GM12878 (cell line): Measurements from ENCODE around the gene MFSD11. TPM values are rescaled to one million over a fixed set of nuclear protein-coding genes. Genes with fewer than 3 reads are reported as not detected.

Experiments used
- BACH1 ChIP-seq: fragments of 450-650 bp; IDR thresholded peaks from 2 replicates; pipeline ENCODE4 v1.6.1; 2017; ENCODE audit warnings: mild to moderate bottlenecking, borderline replicate concordance
- CHD1 ChIP-seq: IDR thresholded peaks from 2 replicates; pipeline ENCODE4 v1.6.1; 2012; ENCODE audit warnings: low read depth, low read length, improper control_type of control experiment
- CHD2 ChIP-seq: IDR thresholded peaks from 2 replicates; pipeline ENCODE4 v1.6.1; 2011; ENCODE audit warnings: low read depth, low read length, improper control_type of control experiment, borderline replicate concordance
- CREB1 ChIP-seq: IDR thresholded peaks from 2 replicates; pipeline ENCODE4 v1.6.1; 2012; ENCODE audit warnings: low read depth, mild to moderate bottlenecking, inconsistent platforms
- EP300 ChIP-seq, 2 experiments: fragments of 150-350 bp in 1 of 2; IDR thresholded peaks; 2 replicates each; pipeline ENCODE4 v1.6.1; 2011 to 2012; ENCODE audit warnings: low read depth in 2 of 2, low read length in 2 of 2, borderline replicate concordance in 1 of 2, improper control_type of control experiment in 1 of 2, inconsistent platforms in 1 of 2; ENCODE audit not compliant: control insufficient read depth in 1 of 2
- ESRRA ChIP-seq: IDR thresholded peaks from 2 replicates; pipeline ENCODE4 v1.6.1; 2012; ENCODE audit warnings: mild to moderate bottlenecking, low read length, improper control_type of control experiment
- EZH2 ChIP-seq: IDR thresholded peaks from 2 replicates; pipeline ENCODE4 v1.6.1; 2012; ENCODE audit warnings: low read depth, mild to moderate bottlenecking, control low read depth, inconsistent platforms, low read length, borderline replicate concordance; ENCODE audit not compliant: control insufficient read depth
- FOXK2 ChIP-seq: fragments of 450-650 bp; IDR thresholded peaks from 2 replicates; pipeline ENCODE4 v1.6.1; 2017; ENCODE audit warnings: mild to moderate bottlenecking, moderate library complexity
- HDGF ChIP-seq: fragments of 450-650 bp; IDR thresholded peaks from 2 replicates; pipeline ENCODE4 v1.6.1; 2016; ENCODE audit warnings: antibody characterized with exemption
- LARP7 ChIP-seq: fragments of 450-650 bp; IDR thresholded peaks from 2 replicates; pipeline ENCODE4 v1.6.1; 2017; ENCODE audit warnings: mild to moderate bottlenecking
- MEF2B ChIP-seq: fragments of 450-650 bp; IDR thresholded peaks from 2 replicates; pipeline ENCODE4 v1.6.1; 2018; ENCODE audit warnings: mild to moderate bottlenecking, moderate library complexity; ENCODE audit not compliant: partially characterized antibody, poor library complexity, severe bottlenecking
- MXI1 ChIP-seq: fragments of 150-350 bp; IDR thresholded peaks from 2 replicates; pipeline ENCODE4 v1.6.1; 2011; ENCODE audit warnings: low read depth, mild to moderate bottlenecking, inconsistent platforms, low read length, improper control_type of control experiment
- NFIC ChIP-seq: IDR thresholded peaks from 2 replicates; pipeline ENCODE4 v1.6.1; 2012; ENCODE audit warnings: low read depth, mild to moderate bottlenecking, inconsistent platforms, low read length, moderate library complexity
- NR2C1 ChIP-seq: fragments of 450-650 bp; IDR thresholded peaks from 2 replicates; pipeline ENCODE4 v1.6.1; 2017; ENCODE audit warnings: antibody characterized with exemption, mild to moderate bottlenecking, moderate library complexity
- NR2F1 ChIP-seq: fragments of 450-650 bp; conservative IDR thresholded peaks from 2 replicates; pipeline ENCODE4 v1.6.1; 2017; ENCODE audit warnings: mild to moderate bottlenecking
- NRF1 ChIP-seq: conservative IDR thresholded peaks from 2 replicates; pipeline ENCODE4 v1.6.1; 2011; ENCODE audit warnings: mild to moderate bottlenecking, low read depth, low read length, improper control_type of control experiment
- RELA ChIP-seq: fragments of 450-650 bp; IDR thresholded peaks from 2 replicates; pipeline ENCODE4 v1.8.0; 2014; ENCODE audit warnings: borderline replicate concordance; ENCODE audit not compliant: partially characterized antibody
- SIN3A ChIP-seq: IDR thresholded peaks from 2 replicates; pipeline ENCODE4 v1.6.1; 2012; ENCODE audit warnings: low read depth, low read length, improper control_type of control experiment
- SMC3 ChIP-seq: IDR thresholded peaks from 2 replicates; pipeline ENCODE4 v1.6.1; 2011; ENCODE audit warnings: low read length, improper control_type of control experiment, borderline replicate concordance
- TCF3 ChIP-seq: IDR thresholded peaks from 2 replicates; pipeline ENCODE4 v1.6.1; 2012; ENCODE audit warnings: low read depth, mild to moderate bottlenecking, low read length, borderline replicate concordance; ENCODE audit not compliant: insufficient read depth
- ZNF217 ChIP-seq: fragments of 450-650 bp; IDR thresholded peaks from 2 replicates; pipeline ENCODE4 v1.6.1; 2017; ENCODE audit warnings: antibody characterized with exemption, mild to moderate bottlenecking
- polyA plus RNA-seq, 11 experiments: library from polyadenylated mRNA; depleted of rRNA in 4 of 11; unstranded in 6 of 11; stranded (reverse) in 5 of 11; fragments of >200 nt; fragmentation: Nextera tagmentation in 4 of 11; fragmentation: Illumina TruSeq in 1 of 11; extraction: Ambion mirVana in 4 of 11; extraction: Trizol in 1 of 11; gene quantifications; 1 replicate in 1 of 11; 2 replicates in 10 of 11; pipeline versions ENCODE4 v1.2.1 to v1.2.3, GENCODE V29; 2011 to 2016; ENCODE audit warnings: inconsistent platforms in 2 of 11, missing spikeins in 2 of 11, low read depth in 1 of 11
- total RNA-seq, 4 experiments: library from RNA; depleted of rRNA in 3 of 4; stranded (reverse); fragments of >200 nt in 3 of 4; fragmentation: Illumina TruSeq in 1 of 4; extraction: Trizol in 1 of 4; gene quantifications; 2 replicates each; pipeline versions ENCODE4 v1.2.1 to v1.2.3, GENCODE V29; 2013 to 2021
- TF ChIP-seq, protein P1 (sequence below): fragments of 450-650 bp; IDR thresholded peaks from 2 replicates; pipeline ENCODE4 v1.6.1; 2016; ENCODE audit warnings: mild to moderate bottlenecking
- TF ChIP-seq, protein P2 (sequence below): fragments of 450-650 bp; IDR thresholded peaks from 2 replicates; pipeline ENCODE4 v1.6.1; 2017; ENCODE audit warnings: mild to moderate bottlenecking, moderate library complexity
- TF ChIP-seq, protein P3 (sequence below): IDR thresholded peaks from 2 replicates; pipeline ENCODE4 v1.6.1; 2012; ENCODE audit warnings: low read depth, low read length, improper control_type of control experiment

MFSD11 gene
- total and polyA plus RNA-seq, 10 of the 15 experiments (the other 5 are each of a cell fraction or from before 2014, with no cell fraction given): 11.0 to 19.4 (median 15.5) TPM

DNA sequence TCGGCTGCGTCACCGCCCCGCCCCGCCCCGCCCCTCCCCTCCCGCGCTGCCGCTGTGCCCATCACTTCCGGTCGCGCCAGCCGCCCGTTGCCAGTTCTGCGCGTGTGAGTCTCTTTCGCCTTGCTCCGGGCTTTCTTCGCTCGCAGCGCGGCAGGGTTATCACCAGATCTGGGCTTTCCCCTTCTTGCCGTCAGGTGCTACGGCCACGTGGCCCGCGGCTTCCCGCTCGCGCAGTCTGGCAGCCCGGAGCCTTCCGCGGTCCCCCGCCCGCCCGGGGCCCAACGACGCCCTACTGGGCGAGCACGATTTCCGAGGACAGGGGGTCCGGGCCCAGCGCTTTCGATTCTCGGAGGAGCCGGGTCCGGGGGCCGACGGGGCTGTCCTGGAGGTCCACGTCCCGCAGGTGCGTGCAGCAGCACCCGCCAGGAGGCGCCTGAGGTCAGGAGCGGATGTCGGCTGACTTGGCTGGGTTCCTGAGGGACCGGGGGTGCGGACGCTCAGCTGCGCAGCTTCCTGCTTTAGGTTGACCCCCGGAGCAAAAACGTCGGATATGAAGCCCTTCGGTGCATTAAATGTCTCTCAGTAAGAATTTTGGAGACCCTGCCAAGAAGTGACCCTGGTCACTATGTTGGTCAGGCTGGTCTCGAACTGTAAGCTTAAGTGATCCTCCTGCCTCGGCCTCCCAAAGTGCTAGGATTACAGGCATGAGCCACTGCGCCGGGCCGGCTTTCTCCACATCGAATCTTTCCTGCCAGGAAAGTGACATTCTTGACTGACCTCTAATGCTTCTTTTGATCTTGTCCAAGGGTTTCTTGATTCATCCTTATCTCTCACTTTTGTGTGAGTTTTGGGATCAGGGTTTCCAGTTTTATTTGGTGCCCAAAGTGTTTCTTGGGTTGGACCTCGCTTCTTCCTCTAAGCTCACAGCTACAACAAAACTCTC, 10.9 kb upstream of the MFSD11 start, which contains the start of gene METTL23 (continued):
- TF ChIP-seq MEF2B (peak; percentile 63), BACH1 (peak; percentile 86), EZH2 (no peak), LARP7 (peak; percentile 90), ESRRA (peak; percentile 12; the same call in 1 of the 2 replicates), NR2F1 (peak; percentile 79), SIN3A (peak; percentile 49), ZNF217 (no peak), CREB1 (peak; percentile 31; the same call in 1 of the 2 replicates), FOXK2 (no peak; the same call in 1 of the 2 replicates), TCF3 (peak; percentile 84), SMC3 (peak; percentile 37; the same call in 1 of the 2 replicates), MXI1 (peak; percentile 82; the same call in 1 of the 2 replicates), CHD1 (0 out of 2 replicates have a peak, but pooled peaks have one; percentile 28), NFIC (no peak), RELA (peak; percentile 72), NRF1 (peak; percentile 24; the same call in 1 of the 2 replicates), CHD2 (no peak), HDGF (no peak), NR2C1 (no peak), EP300 (IDR thresholded peaks at IDR 0.05; ENCODE audit: borderline replicate concordance in 1 of 2, control insufficient read depth in 1 of 2, low read depth in 2 of 2, low read length in 2 of 2) (peak in 1 of 2 experiments; percentile 13; a peak in 1 of 4 replicates)
- TF ChIP-seq, protein P1, sequence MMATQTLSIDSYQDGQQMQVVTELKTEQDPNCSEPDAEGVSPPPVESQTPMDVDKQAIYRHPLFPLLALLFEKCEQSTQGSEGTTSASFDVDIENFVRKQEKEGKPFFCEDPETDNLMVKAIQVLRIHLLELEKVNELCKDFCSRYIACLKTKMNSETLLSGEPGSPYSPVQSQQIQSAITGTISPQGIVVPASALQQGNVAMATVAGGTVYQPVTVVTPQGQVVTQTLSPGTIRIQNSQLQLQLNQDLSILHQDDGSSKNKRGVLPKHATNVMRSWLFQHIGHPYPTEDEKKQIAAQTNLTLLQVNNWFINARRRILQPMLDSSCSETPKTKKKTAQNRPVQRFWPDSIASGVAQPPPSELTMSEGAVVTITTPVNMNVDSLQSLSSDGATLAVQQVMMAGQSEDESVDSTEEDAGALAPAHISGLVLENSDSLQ: peak; percentile 17; the same call in 1 of the 2 replicates
- TF ChIP-seq, protein P2, sequence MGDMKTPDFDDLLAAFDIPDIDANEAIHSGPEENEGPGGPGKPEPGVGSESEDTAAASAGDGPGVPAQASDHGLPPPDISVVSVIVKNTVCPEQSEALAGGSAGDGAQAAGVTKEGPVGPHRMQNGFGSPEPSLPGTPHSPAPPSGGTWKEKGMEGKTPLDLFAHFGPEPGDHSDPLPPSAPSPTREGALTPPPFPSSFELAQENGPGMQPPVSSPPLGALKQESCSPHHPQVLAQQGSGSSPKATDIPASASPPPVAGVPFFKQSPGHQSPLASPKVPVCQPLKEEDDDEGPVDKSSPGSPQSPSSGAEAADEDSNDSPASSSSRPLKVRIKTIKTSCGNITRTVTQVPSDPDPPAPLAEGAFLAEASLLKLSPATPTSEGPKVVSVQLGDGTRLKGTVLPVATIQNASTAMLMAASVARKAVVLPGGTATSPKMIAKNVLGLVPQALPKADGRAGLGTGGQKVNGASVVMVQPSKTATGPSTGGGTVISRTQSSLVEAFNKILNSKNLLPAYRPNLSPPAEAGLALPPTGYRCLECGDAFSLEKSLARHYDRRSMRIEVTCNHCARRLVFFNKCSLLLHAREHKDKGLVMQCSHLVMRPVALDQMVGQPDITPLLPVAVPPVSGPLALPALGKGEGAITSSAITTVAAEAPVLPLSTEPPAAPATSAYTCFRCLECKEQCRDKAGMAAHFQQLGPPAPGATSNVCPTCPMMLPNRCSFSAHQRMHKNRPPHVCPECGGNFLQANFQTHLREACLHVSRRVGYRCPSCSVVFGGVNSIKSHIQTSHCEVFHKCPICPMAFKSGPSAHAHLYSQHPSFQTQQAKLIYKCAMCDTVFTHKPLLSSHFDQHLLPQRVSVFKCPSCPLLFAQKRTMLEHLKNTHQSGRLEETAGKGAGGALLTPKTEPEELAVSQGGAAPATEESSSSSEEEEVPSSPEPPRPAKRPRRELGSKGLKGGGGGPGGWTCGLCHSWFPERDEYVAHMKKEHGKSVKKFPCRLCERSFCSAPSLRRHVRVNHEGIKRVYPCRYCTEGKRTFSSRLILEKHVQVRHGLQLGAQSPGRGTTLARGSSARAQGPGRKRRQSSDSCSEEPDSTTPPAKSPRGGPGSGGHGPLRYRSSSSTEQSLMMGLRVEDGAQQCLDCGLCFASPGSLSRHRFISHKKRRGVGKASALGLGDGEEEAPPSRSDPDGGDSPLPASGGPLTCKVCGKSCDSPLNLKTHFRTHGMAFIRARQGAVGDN: peak; percentile 76
- TF ChIP-seq, protein P3, sequence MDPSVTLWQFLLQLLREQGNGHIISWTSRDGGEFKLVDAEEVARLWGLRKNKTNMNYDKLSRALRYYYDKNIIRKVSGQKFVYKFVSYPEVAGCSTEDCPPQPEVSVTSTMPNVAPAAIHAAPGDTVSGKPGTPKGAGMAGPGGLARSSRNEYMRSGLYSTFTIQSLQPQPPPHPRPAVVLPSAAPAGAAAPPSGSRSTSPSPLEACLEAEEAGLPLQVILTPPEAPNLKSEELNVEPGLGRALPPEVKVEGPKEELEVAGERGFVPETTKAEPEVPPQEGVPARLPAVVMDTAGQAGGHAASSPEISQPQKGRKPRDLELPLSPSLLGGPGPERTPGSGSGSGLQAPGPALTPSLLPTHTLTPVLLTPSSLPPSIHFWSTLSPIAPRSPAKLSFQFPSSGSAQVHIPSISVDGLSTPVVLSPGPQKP: peak; percentile 86
